NB4 (cell line): Measurements from ENCODE around the gene GFER.

Experiments used
- MAX ChIP-seq: IDR thresholded peaks from 2 replicates; pipeline ENCODE4 v1.6.1; 2011; ENCODE audit warnings: low read depth, low read length
- MYC ChIP-seq: IDR thresholded peaks from 2 replicates; pipeline ENCODE4 v1.6.1; 2011; ENCODE audit warnings: low read depth, low read length
- POLR2A ChIP-seq: IDR thresholded peaks from 2 replicates; pipeline ENCODE4 v1.6.1; 2011; ENCODE audit warnings: mild to moderate bottlenecking; ENCODE audit not compliant: insufficient read length; ENCODE audit errors: extremely low read depth
- TF ChIP-seq, protein P1 (sequence below): IDR thresholded peaks from one replicate; pipeline ENCODE4 v1.5.1; 2012; ENCODE audit warnings: low read depth, low read length

DNA sequence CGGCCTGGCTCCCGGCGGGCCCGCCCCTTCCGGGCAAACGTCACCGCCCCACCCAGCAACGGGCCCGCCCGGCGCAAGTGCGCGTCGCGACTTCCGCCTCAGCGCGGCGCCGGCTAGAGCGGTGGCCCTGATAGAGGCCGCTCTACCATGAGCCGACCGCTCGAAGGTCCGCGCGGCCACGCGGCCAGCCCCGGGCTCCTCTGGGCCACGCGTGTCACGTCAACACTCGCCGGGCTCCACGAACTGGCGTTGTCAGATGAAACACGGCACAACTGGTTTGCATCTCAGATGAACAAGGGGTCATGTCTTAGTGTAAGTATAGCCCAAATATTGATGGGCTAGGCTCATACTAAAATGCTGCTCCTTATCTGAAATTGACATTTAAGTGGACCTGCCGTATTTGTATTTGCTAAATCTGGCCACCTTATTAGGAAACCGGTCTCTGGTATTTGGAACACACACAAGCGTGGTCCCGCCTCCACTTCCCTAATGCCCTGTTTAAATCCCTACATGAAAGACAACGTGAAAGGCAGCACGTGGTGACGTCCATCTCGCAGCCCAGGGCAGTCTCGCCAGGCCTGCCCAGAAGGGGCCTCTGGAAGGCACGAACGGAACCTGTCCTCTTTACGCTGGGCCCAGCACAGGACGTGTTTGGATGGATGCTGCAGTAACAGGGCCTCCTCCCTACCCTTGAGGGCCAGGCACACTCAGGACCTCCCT is 26.0 kb downstream of the GFER start, which contains the start of gene ZNF598:
- TF ChIP-seq, protein P1, sequence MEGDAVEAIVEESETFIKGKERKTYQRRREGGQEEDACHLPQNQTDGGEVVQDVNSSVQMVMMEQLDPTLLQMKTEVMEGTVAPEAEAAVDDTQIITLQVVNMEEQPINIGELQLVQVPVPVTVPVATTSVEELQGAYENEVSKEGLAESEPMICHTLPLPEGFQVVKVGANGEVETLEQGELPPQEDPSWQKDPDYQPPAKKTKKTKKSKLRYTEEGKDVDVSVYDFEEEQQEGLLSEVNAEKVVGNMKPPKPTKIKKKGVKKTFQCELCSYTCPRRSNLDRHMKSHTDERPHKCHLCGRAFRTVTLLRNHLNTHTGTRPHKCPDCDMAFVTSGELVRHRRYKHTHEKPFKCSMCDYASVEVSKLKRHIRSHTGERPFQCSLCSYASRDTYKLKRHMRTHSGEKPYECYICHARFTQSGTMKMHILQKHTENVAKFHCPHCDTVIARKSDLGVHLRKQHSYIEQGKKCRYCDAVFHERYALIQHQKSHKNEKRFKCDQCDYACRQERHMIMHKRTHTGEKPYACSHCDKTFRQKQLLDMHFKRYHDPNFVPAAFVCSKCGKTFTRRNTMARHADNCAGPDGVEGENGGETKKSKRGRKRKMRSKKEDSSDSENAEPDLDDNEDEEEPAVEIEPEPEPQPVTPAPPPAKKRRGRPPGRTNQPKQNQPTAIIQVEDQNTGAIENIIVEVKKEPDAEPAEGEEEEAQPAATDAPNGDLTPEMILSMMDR = no peak
- TF ChIP-seq POLR2A (peak; percentile 92), MAX (peak; percentile 98), MYC (peak; percentile 85)
